ENCODE measurements around the gene GTSE1.
"Not testable (repeated sequence)": the region's sequence is repeated elsewhere in the genome, so short reads cannot be mapped to it uniquely, and the experiment has no call there.

Gene GTSE1

GRCh38 chr22:46294784-46295183 is 1.9 kb upstream of the GTSE1 start:
- no peak for TF ChIP-seq GATA1 (IDR thresholded peaks at IDR 0.05; ENCODE audit: low read depth, low read length)
- no peak for TF ChIP-seq POLR2A (IDR thresholded peaks at IDR 0.05; ENCODE audit: low read length)
- DNase-seq = no peak

- peak; percentile 41 to 43 for DNase-seq
- TF ChIP-seq GATA1 (IDR thresholded peaks at IDR 0.05; ENCODE audit: low read depth, low read length) (no peak), POLR2A (IDR thresholded peaks at IDR 0.05; ENCODE audit: low read length) (no peak)
These were observed 1.2 kb upstream of the GTSE1 start for GRCh38 chr22:46295277-46295971.

DNA sequence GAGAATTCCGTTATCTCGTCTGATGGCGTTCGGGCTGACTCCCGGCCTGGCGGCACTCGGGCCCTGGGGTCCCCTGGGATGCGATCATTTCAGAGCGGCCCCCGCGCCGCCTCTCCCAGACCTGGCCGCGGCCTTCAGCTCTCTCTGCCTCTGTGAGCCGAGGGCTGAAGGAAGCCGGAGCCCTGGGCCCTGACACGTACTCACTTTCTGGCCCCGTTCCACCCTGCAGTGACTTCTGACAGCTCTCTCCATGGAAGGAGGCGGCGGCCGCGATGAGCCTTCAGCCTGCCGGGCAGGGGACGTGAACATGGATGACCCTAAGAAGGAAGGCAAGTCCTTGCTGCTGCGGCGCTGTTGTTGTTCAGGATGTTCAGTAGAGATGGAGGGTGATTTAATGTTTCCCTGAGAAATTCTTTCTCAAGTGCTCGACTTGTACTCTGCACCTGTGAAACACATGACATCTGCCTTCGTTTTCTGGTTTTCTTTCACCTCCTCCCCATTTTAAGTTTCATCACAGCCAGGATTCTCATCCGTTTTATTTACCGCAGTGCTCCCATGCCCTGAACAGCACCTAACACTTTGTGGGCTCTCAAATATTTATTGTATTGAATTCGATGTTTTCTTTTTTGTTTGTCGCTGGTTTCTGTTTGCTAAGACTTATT is 612 bp downstream of the GTSE1 start:
- TF ChIP-seq POLR2A (IDR thresholded peaks at IDR 0.05; ENCODE audit: low read length) = no peak
- no peak for TF ChIP-seq GATA1 (IDR thresholded peaks at IDR 0.05; ENCODE audit: low read depth, low read length)
- DNase-seq = peak; percentile 69 to 81

DNA sequence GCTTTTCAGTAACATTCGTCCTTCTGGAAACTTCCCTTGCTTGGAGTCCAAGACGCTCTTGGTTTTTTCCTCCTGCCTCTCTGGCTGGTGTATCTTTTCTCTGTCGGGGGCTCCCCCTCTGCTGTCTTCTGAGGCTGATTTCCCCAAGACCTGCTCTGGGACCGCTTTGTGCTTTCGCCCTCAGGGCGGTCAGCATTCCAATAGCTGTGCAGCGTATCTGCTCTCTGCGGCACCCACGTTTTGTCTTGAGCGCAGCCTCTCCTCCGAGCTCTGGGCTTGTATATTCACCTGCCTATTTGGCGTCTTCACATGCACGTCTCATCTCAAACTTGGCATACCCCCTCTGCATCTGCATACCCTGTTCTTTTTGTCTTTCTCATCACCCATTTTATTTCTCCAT is 2.4 kb downstream of the GTSE1 start:
- no peak for TF ChIP-seq POLR2A (IDR thresholded peaks at IDR 0.05; ENCODE audit: low read length)
- no peak for TF ChIP-seq GATA1 (IDR thresholded peaks at IDR 0.05; ENCODE audit: low read depth, low read length)
- DNase-seq = no peak

- TF ChIP-seq POLR2A (IDR thresholded peaks at IDR 0.05; ENCODE audit: low read length) (no peak), GATA1 (IDR thresholded peaks at IDR 0.05; ENCODE audit: low read depth, low read length) (no peak)
- DNase-seq = no peak
These were observed 3.8 kb downstream of the GTSE1 start for GRCh38 chr22:46300491-46300890.

- TF ChIP-seq GATA1 (IDR thresholded peaks at IDR 0.05; ENCODE audit: low read depth, low read length) (no peak), POLR2A (IDR thresholded peaks at IDR 0.05; ENCODE audit: low read length) (no peak)
- DNase-seq = peak in 1 of 2 experiments; percentile 23
These were observed 6.8 kb downstream of the GTSE1 start for GRCh38 chr22:46303347-46303965.

- TF ChIP-seq POLR2A (IDR thresholded peaks at IDR 0.05; ENCODE audit: low read length) = no peak
- no peak for TF ChIP-seq GATA1 (IDR thresholded peaks at IDR 0.05; ENCODE audit: low read depth, low read length)
- DNase-seq = no peak
These were observed 11.8 kb downstream of the GTSE1 start for GRCh38 chr22:46308283-46308988.

DNA sequence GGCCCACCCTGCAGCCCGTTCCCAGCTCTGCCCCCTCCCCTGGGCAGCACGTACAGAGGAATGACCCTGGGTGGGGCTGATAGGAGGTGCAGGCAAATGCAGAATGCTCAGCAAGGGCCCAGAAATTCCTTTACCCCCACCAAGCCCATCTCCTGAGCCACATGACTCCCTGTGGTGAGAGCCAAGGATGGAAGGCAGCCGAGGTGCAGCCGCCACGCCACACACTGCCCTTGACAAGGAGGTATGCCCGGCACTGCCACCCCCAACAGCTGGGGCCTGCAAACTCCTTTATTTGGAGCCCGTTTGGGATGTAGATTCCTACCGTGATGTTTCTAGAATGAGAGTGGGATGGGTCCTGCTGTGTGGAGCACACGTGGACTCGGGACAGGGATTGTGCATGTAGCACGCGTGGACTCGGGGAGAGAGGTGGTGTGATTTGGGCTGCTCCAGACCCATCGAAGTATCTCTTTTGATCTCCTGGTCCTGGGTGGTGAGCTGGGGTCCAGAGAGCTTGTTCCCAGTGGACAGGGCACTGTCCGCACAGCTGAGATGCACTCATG is 12.9 kb downstream of the GTSE1 start:
- no peak for TF ChIP-seq POLR2A (IDR thresholded peaks at IDR 0.05; ENCODE audit: low read length)
- TF ChIP-seq GATA1 (IDR thresholded peaks at IDR 0.05; ENCODE audit: low read depth, low read length) = no peak
- no peak for DNase-seq

GRCh38 chr22:46312056-46312455 is 15.4 kb downstream of the GTSE1 start:
- DNase-seq = no peak

GRCh38 chr22:46312848-46313247 is 16.2 kb downstream of the GTSE1 start:
- not testable (repeated sequence) for DNase-seq

More at GRCh38 chr22:46312056-46312455, 15.4 kb downstream of the GTSE1 start:
- TF ChIP-seq GATA1 (IDR thresholded peaks at IDR 0.05; ENCODE audit: low read depth, low read length) = no peak
- TF ChIP-seq POLR2A (IDR thresholded peaks at IDR 0.05; ENCODE audit: low read length) = no peak

GRCh38 chr22:46315976-46316375 is 19.3 kb downstream of the GTSE1 start:
- no peak for DNase-seq

DNA sequence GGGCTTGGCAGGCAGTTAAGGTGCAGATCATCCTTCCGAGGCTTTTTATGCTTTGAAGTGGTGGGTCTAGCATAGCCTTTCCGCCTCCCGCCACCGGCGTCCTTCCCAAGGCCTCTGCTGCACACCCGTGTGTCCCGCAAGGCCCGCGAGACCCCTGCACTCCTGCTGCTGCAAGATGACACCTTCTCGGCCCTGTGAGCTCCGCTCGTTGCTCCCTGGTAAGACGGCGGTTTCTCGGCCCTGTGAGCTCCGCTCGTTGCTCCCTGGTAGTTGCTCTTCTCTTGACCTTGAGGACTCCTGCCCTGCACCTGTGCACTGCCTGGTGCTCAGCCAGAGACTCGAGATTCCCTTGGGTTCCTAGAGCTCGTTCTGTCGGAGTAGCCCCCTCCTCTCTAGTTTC is 21.0 kb downstream of the GTSE1 start:
- TF ChIP-seq GATA1 (IDR thresholded peaks at IDR 0.05; ENCODE audit: low read depth, low read length) (no peak), POLR2A (IDR thresholded peaks at IDR 0.05; ENCODE audit: low read length) (no peak)
- no peak for DNase-seq

More at GRCh38 chr22:46315976-46316375, 19.3 kb downstream of the GTSE1 start:
- TF ChIP-seq GATA1 (IDR thresholded peaks at IDR 0.05; ENCODE audit: low read depth, low read length) = no peak
- no peak for TF ChIP-seq POLR2A (IDR thresholded peaks at IDR 0.05; ENCODE audit: low read length)

DNA sequence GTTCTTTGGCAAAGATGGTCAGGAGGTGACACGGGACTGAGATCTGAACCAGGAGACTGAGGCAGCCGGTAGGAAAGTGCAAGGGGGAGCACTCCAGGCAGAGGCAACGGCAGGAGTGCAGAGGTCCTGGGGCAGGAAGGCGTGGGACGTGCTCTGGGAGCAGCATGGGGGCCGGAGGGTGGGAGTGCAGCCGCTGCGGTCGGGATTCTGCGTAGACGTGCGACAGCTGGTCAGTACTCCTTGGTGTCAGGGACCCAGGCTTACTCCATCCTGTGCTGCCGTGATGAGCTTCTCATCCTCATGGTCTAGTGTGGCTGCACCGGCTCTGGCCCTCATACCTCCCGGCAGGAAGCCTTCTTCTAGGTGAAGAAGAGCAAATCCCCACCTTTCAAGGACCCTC is 21.9 kb downstream of the GTSE1 start:
- DNase-seq = no peak
- TF ChIP-seq POLR2A (IDR thresholded peaks at IDR 0.05; ENCODE audit: low read length) (no peak), GATA1 (IDR thresholded peaks at IDR 0.05; ENCODE audit: low read depth, low read length) (no peak)

DNA sequence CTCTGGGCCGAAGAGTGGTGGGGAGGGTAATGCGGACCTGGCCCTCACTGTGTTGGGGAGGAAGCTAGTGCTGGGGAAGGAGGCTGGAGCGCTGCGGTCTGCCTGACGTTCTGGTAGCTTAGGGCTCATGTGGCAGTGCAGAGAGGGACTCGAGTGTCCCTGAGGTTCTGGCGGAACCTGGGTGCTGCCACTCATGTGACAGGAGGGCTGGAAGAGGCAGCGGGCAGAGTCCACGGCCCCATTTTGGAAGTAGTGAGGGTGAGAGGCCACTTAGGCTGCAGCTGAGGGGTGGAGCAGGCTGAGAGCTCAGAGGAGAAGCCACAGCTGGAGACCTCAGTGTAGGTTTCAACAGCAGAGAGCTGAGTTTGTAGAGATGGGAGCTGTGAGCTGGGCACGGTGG is 22.6 kb downstream of the GTSE1 start:
- TF ChIP-seq POLR2A (IDR thresholded peaks at IDR 0.05; ENCODE audit: low read length) (no peak), GATA1 (IDR thresholded peaks at IDR 0.05; ENCODE audit: low read depth, low read length) (no peak)
- no peak for DNase-seq

Measured in erythroblast (primary cell).